Memory B cell (primary cell): ENCODE measurements around the gene DHX32.

ENCODE experiments used
- ATAC-seq: fragments of 150-1000 bp; cut with Tn5 transposase; 2 replicates; pipeline ENCODE4 v1.10.0; 2021; ENCODE audit warnings: low read depth, mild to moderate bottlenecking, moderate library complexity
- DNase-seq, 2 donors: peaks; one replicate each; pipeline ENCODE4 v3.0.0; 2022; ENCODE audit warnings: low spot score in 2 of 2
- H3K27ac Mint-ChIP-seq: one replicate; pipeline ENCODE4 v1.8.0; 2022; ENCODE audit warnings: mild to moderate bottlenecking, moderate library complexity, mixed read lengths
- H3K27me3 Mint-ChIP-seq: one replicate; pipeline ENCODE4 v1.8.0; 2022; ENCODE audit warnings: mixed read lengths
- H3K36me3 Mint-ChIP-seq: one replicate; pipeline ENCODE4 v1.8.0; 2022; ENCODE audit warnings: mild to moderate bottlenecking, mixed read lengths
- H3K4me1 Mint-ChIP-seq: one replicate; pipeline ENCODE4 v1.8.0; 2022; ENCODE audit warnings: mixed read lengths
- H3K4me3 Mint-ChIP-seq: one replicate; pipeline ENCODE4 v1.8.0; 2022; ENCODE audit warnings: mild to moderate bottlenecking, moderate library complexity, mixed read lengths
- H3K9me3 Mint-ChIP-seq: one replicate; pipeline ENCODE4 v1.8.0; 2022; ENCODE audit warnings: mixed read lengths

The DHX32 gene

GRCh38 chr10:125795128-125795527, 86.0 kb downstream of the DHX32 start:
- Mint-ChIP-seq H3K4me3 (no peak overlapping the region), H3K27me3 (no peaks in the 10 kb centered on the region), H3K36me3 (peaks cover 33% of the 10 kb centered on the region), H3K27ac (no peak overlapping the region), H3K4me1 (no peaks in the 10 kb centered on the region), H3K9me3 (no peaks in the 10 kb centered on the region)
- ATAC-seq (no peak), DNase-seq (no peak)

GRCh38 chr10:125792342-125793300, 88.5 kb downstream of the DHX32 start:
- H3K27ac Mint-ChIP-seq: no peak overlapping the region
- ATAC-seq: no peak
- H3K4me1 Mint-ChIP-seq: peaks cover 2% of the 10 kb centered on the region
- peaks cover 43% of the 10 kb centered on the region for H3K36me3 Mint-ChIP-seq
- no peak overlapping the region for H3K4me3 Mint-ChIP-seq
- H3K27me3 Mint-ChIP-seq: no peaks in the 10 kb centered on the region
- DNase-seq: no peak
- H3K9me3 Mint-ChIP-seq: no peaks in the 10 kb centered on the region

DNA sequence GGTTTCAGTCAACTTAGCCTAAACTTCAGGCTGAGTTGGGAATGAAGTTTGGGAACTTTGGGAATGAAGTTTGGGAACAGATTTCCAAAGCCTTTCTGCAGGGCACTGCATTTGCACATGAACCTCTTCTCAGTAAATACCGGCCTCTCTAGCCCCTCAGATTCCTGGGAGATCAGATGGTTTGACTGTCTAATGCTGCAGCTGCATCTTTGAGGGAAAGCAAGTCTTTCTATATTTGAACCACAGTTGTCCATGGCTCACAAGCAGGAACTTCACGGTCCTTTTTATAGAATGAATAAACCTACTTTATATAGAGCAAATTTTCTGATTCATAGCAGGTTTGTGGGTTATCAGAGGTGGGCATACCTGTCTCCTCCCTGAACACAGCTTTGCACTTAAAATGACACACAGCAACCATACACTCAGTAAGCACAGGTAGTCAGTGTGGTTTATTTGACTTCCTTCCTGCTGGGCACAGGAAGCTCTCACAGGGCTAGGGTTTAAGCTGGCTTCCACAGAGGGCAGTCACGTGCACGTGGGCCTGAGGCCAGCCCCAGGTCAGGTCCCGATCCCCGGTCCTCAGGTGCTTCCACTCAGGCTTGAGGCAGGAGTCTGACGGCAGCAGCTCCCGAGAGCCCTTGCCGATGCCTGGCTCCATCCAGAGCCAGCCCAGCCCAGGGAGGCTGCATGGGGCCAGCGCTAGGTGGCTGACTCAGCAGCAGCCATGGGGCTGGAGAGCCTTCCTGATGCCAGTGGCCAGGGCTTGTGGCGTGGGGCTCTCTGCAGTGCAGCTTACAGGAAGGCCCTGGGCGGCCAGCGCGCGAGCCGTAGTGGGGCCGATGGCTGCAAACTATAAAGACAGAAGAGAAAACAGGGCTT, 92.7 kb downstream of the DHX32 start:
- Mint-ChIP-seq H3K9me3 (no peaks in the 10 kb centered on the region), H3K4me3 (no peak overlapping the region), H3K27me3 (no peaks in the 10 kb centered on the region), H3K27ac (no peak overlapping the region), H3K36me3 (peaks cover 35% of the 10 kb centered on the region), H3K4me1 (peaks cover 4% of the 10 kb centered on the region)
- DNase-seq (no peak), ATAC-seq (no peak)
